AG09309 (cell line): ENCODE data around the gene DGCR6L.
"Not testable (repeated sequence)": the region's sequence is repeated elsewhere in the genome, so short reads cannot be mapped to it uniquely, and the experiment has no call there.

Experiments used
- DNase-seq: peaks from one replicate; pipeline ENCODE4 v3.0.0-alpha.2; 2010; ENCODE audit warnings: low read depth
- H3K4me3 ChIP-seq: 2 replicates; pipeline ENCODE4 v1.5.1; 2011; ENCODE audit warnings: mild to moderate bottlenecking, low read depth, low read length, moderate library complexity; ENCODE audit not compliant: control insufficient read depth
- CTCF ChIP-seq: IDR thresholded peaks from 2 replicates; pipeline ENCODE4 v1.5.1; 2011; ENCODE audit warnings: mild to moderate bottlenecking, low read depth, low read length, inconsistent platforms; ENCODE audit not compliant: insufficient read depth, control insufficient read depth; ENCODE audit errors: missing control alignments

Gene DGCR6L

DNA sequence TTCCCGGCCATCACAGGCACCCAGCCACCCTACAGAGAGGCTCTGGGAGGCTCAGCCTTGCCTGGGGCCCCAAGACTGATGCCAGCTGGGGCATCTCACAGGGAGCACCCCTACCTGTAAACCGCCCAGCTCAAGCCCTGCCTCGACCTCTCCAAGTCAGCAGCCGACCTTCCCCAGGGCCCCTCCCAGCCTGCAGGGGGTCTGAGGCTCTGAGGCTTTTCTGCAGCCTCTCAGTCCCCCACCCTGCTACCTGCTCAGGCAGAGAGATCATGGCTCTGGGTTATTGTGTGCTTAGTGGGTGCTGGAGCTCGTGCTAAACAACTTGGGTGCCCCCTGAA is 28.6 kb downstream of the DGCR6L start:
- DNase-seq, result no peak
- no peak for TF ChIP-seq CTCF
- H3K4me3 ChIP-seq, result no peak overlapping the region

GRCh38 chr22:20290578-20291248 is 29.1 kb downstream of the DGCR6L start:
- no peak for DNase-seq
- no peak overlapping the region for H3K4me3 ChIP-seq
- TF ChIP-seq CTCF, result no peak

- no peak for DNase-seq
- no peak for TF ChIP-seq CTCF
- H3K4me3 ChIP-seq, result no peak overlapping the region
These were observed 29.8 kb downstream of the DGCR6L start for GRCh38 chr22:20290045-20290392.

GRCh38 chr22:20289182-20290044 is 30.4 kb downstream of the DGCR6L start:
- not testable (repeated sequence) for DNase-seq, H3K4me3 ChIP-seq

DNA sequence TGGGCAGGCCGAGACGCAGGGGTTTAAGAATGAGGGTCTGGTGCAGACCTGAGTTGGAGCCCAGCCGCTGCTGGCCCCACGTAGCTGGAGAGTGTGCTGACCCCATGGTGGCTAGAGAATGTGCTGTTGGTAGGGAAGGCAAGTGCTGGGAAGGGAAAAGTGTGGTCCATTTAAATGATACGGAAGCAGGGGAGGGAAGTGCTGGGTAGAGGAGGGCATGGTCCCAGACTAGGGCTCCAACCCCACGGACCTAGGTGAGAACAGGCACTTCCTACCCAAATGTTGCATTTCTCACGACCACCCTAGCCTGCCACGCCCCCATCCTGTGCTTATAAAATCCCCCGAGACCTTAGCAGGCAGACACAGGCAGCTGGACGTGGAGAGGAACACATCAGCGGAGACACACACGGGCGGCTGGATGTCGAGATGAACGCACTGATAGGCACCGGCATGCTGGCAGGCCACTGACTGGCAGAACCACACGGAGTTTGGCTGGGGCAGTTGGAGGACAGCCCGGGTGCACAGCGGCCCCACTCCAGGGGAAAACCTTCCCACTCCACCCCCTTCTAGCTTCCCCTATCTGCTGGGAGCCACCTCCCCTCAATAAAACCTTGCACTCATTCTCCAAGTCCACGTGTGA is 33.0 kb downstream of the DGCR6L start:
- DNase-seq, H3K4me3 ChIP-seq: not testable (repeated sequence)

DNA sequence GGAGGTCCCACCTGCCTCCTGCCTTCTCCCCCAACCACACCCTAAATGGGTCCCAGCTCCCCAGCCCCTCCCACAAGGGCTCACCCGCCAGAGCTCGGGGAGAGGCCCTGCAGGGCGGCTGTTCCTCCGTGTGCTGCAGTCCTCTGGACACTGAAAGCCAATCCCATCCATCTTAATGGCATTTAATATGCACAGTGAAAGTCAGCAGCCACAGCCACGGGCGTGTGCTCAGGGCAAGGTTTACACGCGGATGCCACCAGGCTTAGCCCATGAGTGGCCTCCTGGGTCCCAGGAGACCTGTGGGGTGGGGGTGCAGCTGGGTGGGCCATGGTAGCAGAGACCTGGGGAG is 33.6 kb downstream of the DGCR6L start:
- DNase-seq, H3K4me3 ChIP-seq: not testable (repeated sequence)

- peak; percentile 87 for TF ChIP-seq CTCF
- not testable (repeated sequence) for DNase-seq, H3K4me3 ChIP-seq
These were observed 34.2 kb downstream of the DGCR6L start for GRCh38 chr22:20285473-20286311.
